Adipose tissue (tissue), 3 donors: ENCODE results near the gene DAP. TPM values are rescaled to one million over a fixed set of nuclear protein-coding genes. Genes with fewer than 3 reads are reported as not detected.
"Not testable (repeated sequence)": the region's sequence is repeated elsewhere in the genome, so short reads cannot be mapped to it uniquely, and the experiment has no call there.

Experiments used
- H3K27ac ChIP-seq: one replicate; pipeline ENCODE4 v1.5.1; 2013; ENCODE audit warnings: low read depth, low read length
- WGBS, 3 donors: extraction: QIAGEN DNeasy Blood & Tissue Kit; methylation state at CpG; one replicate each; pipeline ENCODE4 v1.1.7; 2013; 5-methylcytosine and 5-hydroxymethylcytosine counted together
- polyA plus RNA-seq, 3 donors: library from polyadenylated mRNA; stranded (reverse); fragments of 200-250 nt; gene quantifications; one replicate each; pipeline ENCODE4 v1.2.3, GENCODE V29; 2013
- donor health status: healthy with polysubstance abuse.
- donor health status: Bipolar disorder and iron deficiency.
- donor health status: healthy.

DAP gene
- polyA plus RNA-seq, 3 donors: 46.9 to 132 (median 102) TPM

DNA sequence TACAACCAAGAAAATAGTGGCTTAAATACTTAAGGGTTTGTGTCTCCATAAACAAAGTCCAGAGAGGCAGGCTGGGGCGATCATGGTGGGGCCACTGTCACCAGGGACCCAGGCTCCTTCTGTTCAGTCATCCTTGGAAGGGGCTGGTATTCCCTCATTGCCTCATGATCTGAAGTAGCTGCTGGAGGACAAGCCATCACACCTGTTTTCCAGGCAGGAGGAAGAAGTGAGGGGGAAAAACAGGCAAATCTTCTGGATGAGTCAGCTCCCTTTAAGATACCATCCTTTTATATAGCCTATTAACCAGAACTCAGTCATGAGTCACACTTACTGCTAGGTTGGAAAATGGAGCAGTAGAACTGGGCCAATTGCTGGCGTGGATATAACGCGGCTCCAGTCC lies 92.3 kb downstream of the DAP start:
- WGBS, 3 donors: 70 to 88% (median 88%) methylated on average over 4 of the region's 4 CpGs
- H3K27ac ChIP-seq: no peak overlapping the region

DNA sequence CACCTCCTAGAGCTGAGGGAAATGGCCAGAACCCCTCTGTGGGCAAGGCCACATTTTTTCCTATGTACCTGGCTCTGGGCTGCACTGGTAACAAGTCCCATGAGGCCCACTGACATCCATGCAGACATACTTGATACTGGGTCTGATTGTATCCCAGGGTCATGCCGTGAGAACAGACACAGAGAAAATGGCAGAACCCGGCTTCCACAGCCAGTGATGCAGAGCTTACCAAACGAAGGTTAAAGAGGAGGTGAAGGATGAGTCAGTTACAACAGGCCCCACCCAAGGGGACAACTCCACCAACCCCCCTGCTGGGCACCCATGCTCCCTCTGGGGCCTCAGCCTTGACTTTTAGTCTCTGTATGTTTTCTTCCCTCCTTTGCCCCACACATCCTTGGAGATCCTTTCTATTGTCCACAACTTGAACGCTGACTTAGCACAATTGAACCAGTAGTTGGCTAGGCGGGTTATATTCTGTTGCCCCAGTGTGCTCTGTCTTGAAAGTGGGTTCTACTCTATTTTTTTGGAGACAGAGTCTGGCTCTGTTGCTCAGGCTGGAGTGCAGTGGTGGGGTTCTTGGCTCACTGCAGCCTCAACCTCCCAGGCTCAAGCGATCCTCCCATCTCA lies 93.5 kb downstream of the DAP start:
- 85 to 95% (median 90%) methylated on average over 6 of the region's 6 CpGs for WGBS, 3 donors
- H3K27ac ChIP-seq: no peak overlapping the region

DNA sequence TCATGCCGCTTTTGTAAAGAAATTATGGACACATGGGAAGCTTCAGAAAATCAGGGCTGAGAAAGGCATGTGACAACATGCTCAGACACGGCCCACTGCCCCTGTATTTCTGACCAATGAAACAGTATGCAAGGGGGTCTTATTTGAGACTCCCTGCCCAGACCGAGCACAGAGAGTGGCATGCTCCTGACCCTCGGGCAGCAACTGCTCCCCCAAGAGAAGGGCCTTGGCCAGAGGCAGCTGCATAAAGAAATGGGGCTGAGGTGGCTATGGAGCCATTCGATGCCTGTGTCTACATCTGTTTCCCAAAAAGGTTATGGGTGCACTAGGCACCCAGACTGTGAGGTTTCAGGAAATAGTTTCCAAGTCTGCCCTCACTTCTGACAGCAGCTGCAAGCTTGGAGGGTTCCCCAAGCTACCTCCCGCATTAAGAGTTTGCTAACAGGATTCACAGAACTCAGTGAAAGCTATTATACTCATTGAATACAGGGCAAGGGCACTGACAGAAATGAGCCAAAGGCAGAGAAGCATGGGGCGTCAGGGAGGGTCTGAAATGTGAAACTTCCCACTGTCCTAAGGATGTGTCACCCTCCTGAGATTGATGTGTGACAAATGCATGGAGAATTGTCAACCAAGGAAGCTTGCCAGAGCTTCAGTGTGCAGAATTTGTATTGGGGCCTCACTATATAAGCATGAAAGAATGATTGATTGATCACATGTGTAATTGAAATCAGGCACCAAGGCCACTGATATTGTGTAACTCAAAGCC lies 94.3 kb downstream of the DAP start:
- no peak overlapping the region for H3K27ac ChIP-seq
- WGBS, 3 donors: 87 to 95% (median 92%) methylated on average over 7 of the region's 7 CpGs

DNA sequence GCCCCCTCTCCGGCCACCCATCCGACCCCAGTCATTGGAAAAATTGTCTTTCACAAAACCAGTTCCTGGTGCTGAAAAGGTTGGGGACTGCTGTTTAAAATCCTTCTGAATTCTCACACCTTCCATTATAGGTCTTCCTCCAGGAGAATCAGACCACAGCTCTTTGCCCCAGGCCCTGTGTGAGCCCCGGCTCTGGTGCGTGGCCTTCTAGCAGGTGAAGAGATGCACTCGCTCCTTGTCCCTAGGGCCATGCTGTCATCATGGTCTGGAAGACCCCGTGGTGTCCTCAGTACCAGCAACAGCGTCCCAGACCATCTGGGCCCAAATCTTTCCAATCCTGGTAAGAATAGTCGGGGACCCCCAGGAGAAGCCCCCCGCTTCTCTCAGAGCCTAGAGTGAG lies 95.2 kb downstream of the DAP start:
- WGBS, 3 donors: 93 to 95% (median 93%) methylated on average over 9 of the region's 9 CpGs
- H3K27ac ChIP-seq: no peak overlapping the region

DNA sequence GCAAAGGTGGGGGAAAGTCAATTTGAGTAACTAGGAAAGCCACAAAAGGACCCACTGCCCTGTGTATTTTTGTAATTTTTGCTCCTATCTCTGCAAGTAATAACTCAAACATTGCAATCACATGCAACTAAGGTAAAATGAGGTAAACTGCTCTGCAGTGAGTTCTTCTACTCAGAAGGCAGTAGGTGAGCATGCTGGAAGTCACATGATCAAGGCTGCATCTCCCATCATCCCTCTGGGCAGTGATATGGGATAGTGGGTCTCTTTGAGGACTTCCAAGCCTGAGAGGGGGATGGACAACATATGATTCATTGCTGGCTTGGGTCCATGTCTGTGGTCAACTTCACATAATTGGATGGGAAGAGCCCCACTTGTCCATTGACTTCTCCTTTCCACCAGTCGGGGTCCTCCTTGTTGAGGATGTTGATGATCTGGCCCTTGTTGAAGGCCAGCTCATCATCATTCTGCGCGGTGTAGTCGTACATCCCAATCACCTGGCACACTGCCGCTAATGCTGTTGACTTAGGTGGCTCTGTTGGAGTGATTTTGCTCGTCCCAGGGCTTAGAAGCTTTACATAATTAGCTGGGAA lies 96.8 kb downstream of the DAP start:
- WGBS, 3 donors: 83 to 86% (median 83%) methylated on average over 6 of the region's 6 CpGs
- H3K27ac ChIP-seq: not testable (repeated sequence)

DNA sequence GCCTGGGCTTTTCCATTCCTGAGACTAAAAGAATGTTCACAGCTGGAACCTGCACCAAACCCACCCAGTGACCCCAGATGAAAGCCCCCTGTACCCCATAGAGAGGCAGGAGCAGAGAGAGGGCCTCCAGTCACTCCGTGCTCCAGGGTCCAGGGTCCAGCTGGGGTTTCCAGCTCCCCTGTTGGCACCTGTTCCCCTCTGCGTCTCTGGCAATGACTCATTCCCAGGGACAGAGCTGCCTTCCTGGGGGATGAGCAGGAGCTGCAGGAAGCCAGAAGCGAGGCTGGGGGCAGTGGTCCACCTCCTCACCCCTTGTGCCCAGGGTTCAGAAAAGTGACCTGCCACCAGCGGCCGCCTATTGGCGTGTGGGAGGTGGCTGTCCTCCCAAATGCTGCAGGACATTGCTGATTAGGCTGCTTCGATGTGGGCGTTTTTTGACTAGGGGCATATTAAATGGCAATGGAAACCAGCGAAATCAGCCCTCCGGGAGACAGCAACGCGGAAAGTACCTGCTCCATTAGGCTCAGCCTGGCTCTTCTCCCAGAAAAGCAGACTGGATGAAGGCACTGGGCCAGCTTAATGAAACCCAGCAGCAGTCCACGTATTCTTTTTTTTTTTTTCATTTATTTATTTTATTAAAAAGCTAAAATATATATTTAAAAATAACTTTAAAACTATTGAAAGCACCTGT lies 97.4 kb downstream of the DAP start:
- H3K27ac ChIP-seq: no peak overlapping the region
- 31 to 47% (median 45%) methylated on average over 13 of the region's 13 CpGs for WGBS, 3 donors

DNA sequence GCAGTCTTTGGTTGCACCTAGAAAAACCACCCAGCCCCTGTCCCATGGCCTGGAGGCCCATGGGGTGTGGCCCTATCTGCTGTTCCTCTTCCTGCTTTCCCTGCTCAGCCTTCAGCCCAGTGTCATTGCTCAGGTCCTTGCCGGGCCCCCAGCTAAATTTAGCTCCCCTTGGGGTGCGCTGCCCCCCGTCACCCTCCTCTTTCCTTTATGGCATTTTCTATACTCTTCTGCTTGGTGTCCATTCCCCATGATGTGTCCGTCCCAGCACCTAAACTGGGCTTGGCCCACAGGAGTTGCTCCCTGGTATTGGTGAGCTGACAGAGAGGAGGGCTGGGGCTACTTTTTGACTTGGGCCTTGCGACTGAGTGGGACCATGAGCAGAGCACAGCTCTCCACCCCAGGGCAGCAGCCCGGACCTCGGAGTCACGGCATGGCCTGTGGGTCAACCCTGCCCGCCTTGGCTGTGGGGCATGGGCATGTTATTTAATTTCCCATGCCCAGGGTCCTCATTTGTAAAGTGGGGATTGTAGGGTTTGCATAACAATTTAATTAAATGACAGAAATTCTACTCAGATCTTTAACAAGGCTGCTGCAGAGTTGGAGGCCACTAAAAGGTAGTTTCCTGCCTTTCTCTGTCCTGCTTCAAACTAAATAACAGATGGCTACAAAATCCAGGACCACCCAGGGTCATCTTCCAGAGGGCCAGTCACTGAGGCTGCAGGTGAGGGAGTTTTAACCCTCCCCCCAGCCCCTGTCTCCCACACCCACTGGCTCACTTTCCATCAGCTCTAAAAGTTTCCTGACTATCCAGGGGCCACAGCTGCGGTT lies 98.2 kb downstream of the DAP start:
- 83 to 89% (median 85%) methylated on average over 10 of the region's 10 CpGs for WGBS, 3 donors
- no peak overlapping the region for H3K27ac ChIP-seq

DNA sequence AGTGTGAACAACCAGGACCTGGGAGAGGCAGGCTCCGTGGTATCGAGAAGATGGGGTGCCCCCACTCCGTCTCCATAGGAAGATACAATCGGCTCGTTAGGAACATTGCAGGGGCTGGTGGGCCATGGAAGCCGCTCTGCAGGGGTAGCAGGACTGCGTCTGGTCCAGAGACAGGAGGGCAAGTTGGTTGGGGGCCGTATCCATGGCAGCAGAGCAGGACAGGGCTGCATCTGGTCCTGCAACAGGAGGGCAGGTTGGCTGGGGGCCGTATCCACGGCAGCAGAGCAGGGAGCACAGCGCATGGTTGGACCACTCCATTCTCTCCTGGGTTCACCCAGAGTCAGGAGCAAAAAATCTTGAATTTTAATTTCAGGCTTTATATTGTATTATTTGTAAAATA lies 99.0 kb downstream of the DAP start:
- no peak overlapping the region for H3K27ac ChIP-seq
- WGBS, 3 donors: 94 to 96% (median 95%) methylated on average over 11 of the region's 11 CpGs

DNA sequence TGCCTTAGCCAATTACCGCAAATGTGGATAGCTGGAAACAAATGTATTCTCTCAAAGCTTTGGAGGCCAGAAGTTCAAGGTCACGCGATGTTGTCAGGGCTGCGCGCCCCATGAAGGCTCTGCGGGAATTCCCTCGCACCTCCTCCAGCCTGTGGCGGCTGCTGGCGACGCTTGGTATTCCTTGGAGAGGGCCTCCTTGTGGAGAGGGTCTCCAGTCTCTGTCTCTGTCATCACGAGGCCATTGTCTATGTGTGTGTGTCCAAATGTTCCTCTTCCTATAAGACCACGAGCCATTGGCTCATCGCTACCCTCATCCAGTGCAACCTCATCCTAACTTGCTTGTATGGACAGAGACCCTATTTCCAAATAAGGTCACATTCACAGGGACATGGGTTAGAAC lies 99.6 kb downstream of the DAP start:
- 92 to 94% (median 92%) methylated on average over 13 of the region's 13 CpGs for WGBS, 3 donors
- H3K27ac ChIP-seq: no peak overlapping the region

DNA sequence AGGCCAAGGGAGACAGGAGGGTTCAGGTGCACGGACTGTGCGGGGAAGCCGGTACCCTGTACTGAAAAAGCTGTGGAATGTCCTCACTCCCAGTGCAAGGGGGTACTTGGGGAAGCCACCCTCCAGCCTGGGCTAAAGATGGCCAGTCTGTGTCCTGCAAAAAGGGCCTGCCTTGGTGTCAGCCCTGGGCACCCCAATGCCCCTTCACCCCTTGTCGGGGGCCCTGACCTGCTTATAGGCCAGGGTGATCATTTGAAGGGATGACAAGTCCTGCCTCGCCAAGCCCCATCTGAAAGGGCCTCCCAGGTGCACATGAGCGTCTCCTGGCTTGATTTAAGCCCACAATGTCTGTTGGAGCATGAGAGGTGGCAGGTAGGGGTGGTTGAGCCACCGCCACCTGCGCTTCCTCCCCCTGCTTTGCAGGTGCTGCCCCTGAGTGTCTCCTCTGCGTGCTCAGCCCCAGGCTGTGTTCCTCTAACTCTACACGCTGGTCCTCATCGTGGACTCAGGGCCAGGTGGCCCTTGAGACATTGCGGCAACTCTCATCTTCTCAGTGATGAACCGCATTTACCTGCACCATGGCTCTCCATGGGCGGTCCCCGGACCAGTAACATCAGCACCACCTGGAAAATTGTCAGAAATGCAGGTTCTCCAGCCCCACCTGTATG lies 100.2 kb downstream of the DAP start:
- 92 to 95% (median 93%) methylated on average over 15 of the region's 15 CpGs for WGBS, 3 donors
- H3K27ac ChIP-seq: no peak overlapping the region

DNA sequence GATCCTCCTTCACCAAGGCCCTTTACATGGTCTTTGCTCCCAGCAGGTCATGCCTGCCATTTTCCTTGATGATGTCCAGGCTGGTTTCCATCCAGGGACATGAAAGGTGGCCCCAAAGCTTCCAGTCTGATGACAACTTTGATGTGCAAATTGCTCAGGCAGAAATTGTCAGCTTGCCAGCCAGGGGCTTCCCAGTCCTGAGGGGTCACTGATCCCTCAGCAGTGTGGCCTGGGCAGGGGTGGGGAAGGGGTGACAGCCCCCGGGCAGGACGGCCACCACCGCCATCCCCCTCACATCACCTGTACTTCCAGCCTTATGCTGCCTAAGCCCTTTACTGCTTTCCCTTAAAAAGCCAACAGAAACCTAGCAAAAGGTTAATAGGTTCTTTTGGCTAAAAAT lies 100.9 kb downstream of the DAP start:
- H3K27ac ChIP-seq: no peak overlapping the region
- WGBS, 3 donors: 81 to 90% (median 88%) methylated on average over 3 of the region's 3 CpGs

DNA sequence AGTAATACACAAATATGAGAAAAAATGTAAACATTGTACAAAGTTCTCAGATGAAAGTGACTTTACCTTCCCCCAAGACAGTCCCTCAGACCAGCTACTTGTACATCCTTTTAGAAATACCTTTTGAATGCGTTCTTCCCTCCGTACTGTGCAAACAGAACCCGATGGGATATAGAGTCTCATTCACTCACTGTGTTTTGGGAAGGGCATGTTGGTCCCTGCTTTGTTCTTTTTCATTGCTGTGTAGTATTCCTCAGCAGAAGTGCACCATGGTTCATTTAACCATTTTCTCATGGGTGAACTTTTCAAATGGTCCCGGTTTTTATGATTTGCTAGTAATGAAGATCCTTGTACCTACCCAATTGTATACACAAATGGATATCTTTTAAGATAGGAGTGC lies 102.8 kb downstream of the DAP start:
- 64 to 94% (median 82%) methylated on average over 4 of the region's 4 CpGs for WGBS, 3 donors

DNA sequence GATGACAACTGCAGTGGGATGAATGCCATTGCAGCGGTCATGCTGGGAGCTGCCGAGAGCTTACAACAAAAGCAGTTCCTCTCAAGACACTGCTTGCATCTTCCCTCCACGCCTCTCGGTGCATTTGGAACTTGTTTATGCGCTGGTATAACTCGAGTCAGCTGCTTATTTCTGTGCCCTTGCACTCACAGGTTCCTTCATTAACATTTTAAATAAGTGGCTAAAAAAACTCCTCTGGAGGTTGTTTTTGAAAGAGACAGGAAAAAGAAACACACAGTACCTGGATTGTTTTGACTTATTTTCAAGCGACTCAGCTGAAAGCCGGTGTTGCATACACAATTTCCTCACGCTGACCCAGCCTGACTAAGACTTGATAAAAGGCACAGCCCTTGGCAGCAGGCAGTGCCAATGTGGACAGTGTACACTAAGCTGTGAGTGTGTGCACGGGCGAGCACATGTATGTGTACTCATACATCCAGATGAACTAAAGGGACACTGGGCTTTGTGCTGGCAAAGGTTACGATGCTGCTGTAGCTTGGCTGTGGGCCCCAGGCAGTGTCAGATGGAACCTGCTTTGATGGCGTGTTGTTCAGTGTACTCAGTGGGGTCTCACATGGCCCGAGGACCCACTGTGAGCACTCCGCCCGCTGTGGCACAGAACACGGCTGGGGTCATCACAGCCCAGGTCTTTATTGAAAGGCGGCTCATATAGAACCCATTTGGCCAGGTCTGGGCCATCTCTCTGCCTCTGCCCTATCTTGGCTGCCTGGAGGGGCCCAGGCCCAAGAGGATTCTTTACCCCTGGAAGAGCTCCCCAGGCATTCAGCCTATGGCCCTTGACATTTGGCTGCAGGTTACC lies 104.8 kb downstream of the DAP start:
- 79 to 88% (median 83%) methylated on average over 18 of the region's 18 CpGs for WGBS, 3 donors
- no peak overlapping the region for H3K27ac ChIP-seq

More for the DNA sequence above, 102.8 kb downstream of the DAP start:
- H3K27ac ChIP-seq: no peak overlapping the region

DNA sequence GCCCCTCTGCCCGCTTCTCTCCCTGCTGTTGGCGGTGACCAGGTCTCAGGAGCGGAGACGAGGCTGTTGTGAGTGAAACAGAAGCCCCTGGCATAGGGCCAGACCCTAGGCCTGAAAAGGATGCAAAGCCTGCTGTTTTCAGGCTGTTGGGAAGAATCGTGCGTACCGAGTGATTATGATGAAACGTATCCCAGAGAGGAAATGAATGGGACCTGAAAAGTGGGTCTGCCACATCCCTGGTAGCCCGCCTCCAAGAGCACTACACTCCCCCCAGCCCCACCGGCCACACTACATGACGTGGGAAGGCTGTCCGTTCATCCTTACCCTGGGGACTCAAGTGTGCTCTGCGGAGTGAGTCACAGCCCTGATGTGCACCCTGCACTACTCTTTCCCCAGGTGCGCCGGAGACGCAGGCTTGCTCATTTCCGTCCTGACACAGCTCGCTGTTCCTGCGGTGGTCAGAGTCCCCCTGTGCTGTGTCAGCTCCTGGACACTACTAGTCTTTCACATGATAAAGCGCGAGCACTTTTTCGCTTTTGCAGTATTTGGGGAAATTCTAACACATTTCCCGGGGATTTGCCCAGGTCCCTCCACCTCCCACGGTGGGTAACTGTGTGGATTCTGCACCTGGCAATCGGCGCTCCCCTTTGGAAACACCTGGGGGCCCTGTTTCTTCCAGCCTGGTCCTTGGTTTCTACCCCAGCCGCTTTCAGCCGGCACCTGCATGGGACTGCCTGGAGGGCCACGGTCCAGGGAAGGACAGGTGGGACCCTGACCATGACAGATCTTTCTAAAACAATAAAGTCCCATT lies 105.7 kb downstream of the DAP start:
- no peak overlapping the region for H3K27ac ChIP-seq
- WGBS, 3 donors: 76 to 80% (median 79%) methylated on average over 29 of the region's 29 CpGs

DNA sequence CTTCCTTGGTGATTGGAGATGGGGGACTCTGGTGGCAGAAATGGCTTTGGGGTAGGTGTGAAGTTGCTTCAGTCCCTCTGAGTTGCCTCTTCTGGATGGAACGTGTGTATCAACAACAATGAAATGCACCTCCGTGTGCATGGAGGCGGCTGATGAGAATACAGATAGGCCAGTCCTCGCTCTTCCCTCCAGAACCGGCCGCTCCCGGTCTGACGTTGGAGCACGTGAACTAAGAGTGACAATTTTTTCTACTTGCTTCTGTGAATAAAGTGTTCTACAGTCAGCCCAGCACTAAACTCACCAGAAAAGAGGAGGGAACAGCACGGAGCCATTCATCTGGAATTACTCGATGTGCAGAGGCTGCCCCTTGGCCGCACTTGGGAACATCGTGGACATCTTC lies 106.5 kb downstream of the DAP start:
- 84 to 89% (median 86%) methylated on average over 13 of the region's 13 CpGs for WGBS, 3 donors
- no peak overlapping the region for H3K27ac ChIP-seq

DNA sequence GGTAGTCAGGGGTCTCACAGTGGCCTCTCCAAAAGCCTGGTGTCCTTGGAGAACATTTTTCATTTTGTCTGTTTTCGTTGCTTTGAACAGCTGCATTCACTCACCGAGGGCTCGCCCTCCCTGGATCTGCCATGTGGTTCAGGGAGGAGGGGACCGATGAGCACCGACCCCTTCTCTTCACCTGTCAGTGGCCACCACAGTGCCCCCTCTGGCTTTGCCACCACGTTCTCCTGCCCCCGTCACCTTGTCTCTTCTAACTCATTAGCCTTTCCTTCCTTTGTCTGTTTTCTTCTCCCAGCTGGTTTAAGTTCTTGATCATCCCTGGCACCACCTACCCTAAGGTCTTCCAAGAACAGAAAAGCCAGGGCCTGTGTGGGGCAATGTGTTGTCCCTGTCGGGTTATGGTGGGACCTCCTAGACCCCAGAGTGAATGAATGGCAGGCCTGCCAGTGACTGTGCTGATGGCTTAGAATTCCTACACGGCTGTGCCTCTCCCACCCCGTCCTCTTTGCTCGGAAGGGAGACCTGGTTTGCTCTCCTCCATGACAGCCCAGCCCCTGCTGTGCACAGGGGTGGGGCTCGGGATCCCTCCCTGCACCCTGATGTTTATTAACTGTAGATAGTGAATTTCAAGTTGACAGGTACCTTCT lies 107.2 kb downstream of the DAP start:
- H3K27ac ChIP-seq: no peak overlapping the region
- WGBS, 3 donors: 76 to 84% (median 78%) methylated on average over 12 of the region's 12 CpGs
